GM12878 (cell line): ENCODE results near the gene SCYGR6. TPM values are rescaled to one million over a fixed set of nuclear protein-coding genes. Genes with fewer than 3 reads are reported as not detected.

Experiments
- ATAC-seq: fragments of 200-7000 bp; cut with Tn5 transposase; 3 replicates; pipeline ENCODE4 v1.9.1; 2020; ENCODE audit warnings: mild to moderate bottlenecking, moderate library complexity
- BruUV-seq: library from RNA; stranded (reverse); fragments of 400-500 nt; replicated peaks from 2 replicates; lab custom pipeline; 2021; lab: Mats Ljungman, UMichigan
- CTCF ChIA-PET: fragments of 300-600 bp; sonication (Branson Sonifier 250); formaldehyde crosslinking; extraction: SDS; loops from one replicate; lab custom pipeline; 2021; ENCODE audit warnings: inconsistent platforms; lab: Yijun Ruan, JAX
- POLR2A ChIA-PET: fragments of 350-600 bp; formaldehyde crosslinking; extraction: SDS; loops from one replicate; lab custom pipeline; 2021; ENCODE audit warnings: inconsistent platforms; lab: Charles Lee
- RAD21 ChIA-PET: fragments of 300-600 bp; sonication (Branson Sonifier 250); formaldehyde crosslinking; loops from one replicate; lab custom pipeline; 2023; ENCODE audit warnings: antibody characterized with exemption; ENCODE audit not compliant: unreplicated experiment; lab: Charles Lee
- SMC1A ChIA-PET: fragments of 300-600 bp; sonication (Branson Sonifier 250); formaldehyde crosslinking; loops from one replicate; lab custom pipeline; 2023; ENCODE audit not compliant: unreplicated experiment, uncharacterized antibody; lab: Charles Lee
- DNase-seq: peaks from one replicate; pipeline ENCODE4 v3.0.0-alpha.2; 2011; ENCODE audit warnings: low read depth, low spot score
- FAIRE-seq: peaks from 3 replicates; lab custom pipeline; 2011; peaks lifted over from hg19 to GRCh38; lab: Jason Lieb, UNC
- H2AFZ ChIP-seq: 2 replicates; pipeline ENCODE4 v1.6.0; 2011; ENCODE audit warnings: low read depth, low read length, control low read depth; ENCODE audit not compliant: control insufficient read depth
- H3K27ac ChIP-seq: 2 replicates; pipeline ENCODE4 v1.5.1; 2011; ENCODE audit warnings: control low read depth; ENCODE audit not compliant: control insufficient read depth, insufficient read depth
- H3K27me3 ChIP-seq, 2 experiments: replicated peaks in 1 of 2; 2 replicates each; pipeline versions ENCODE4 v1.6.0 to v1.6.1; 2011; ENCODE audit warnings: low read length in 1 of 2; ENCODE audit not compliant: control insufficient read depth in 2 of 2, insufficient read depth in 2 of 2
- H3K36me3 ChIP-seq, 2 experiments: 2 replicates each; pipeline ENCODE4 v1.5.1; 2011; ENCODE audit warnings: low read length in 1 of 2; ENCODE audit not compliant: control insufficient read depth in 2 of 2, insufficient read depth in 2 of 2
- H3K4me1 ChIP-seq: 2 replicates; pipeline ENCODE4 v1.6.1; 2011; ENCODE audit warnings: mild to moderate bottlenecking, low read length, moderate library complexity, mixed read lengths; ENCODE audit not compliant: control insufficient read depth, insufficient read depth
- H3K4me2 ChIP-seq: 2 replicates; pipeline ENCODE4 v1.6.0; 2011; ENCODE audit warnings: control low read depth; ENCODE audit not compliant: control insufficient read depth, insufficient read depth
- H3K4me3 ChIP-seq: fragments of 200-600 bp; sonication (generic); 2 replicates; pipeline ENCODE4 v1.5.1; 2016
- H3K79me2 ChIP-seq: 2 replicates; pipeline ENCODE4 v1.6.0; 2011; ENCODE audit warnings: low read length; ENCODE audit not compliant: control insufficient read depth, insufficient read depth
- H3K9ac ChIP-seq: 2 replicates; pipeline ENCODE4 v1.8.0; 2011; ENCODE audit warnings: low read length, control low read depth, mixed read lengths; ENCODE audit not compliant: control insufficient read depth, insufficient read depth
- H3K9me3 ChIP-seq: replicated peaks from 3 replicates; pipeline ENCODE4 v1.5.1; 2011; ENCODE audit warnings: mild to moderate bottlenecking, low read length; ENCODE audit not compliant: control insufficient read depth, insufficient read depth
- H4K20me1 ChIP-seq: 2 replicates; pipeline ENCODE4 v1.6.0; 2011; ENCODE audit not compliant: control insufficient read depth, insufficient read depth
- ASH2L ChIP-seq: fragments of 300-600, 200-600 bp; sonication (generic); IDR thresholded peaks from 2 replicates; pipeline ENCODE4 v1.6.1; 2017; ENCODE audit warnings: low read depth, mild to moderate bottlenecking, borderline replicate concordance
- BCL3 ChIP-seq: IDR thresholded peaks from 2 replicates; pipeline ENCODE4 v1.6.1; 2011; ENCODE audit warnings: borderline replicate concordance, low read depth, mild to moderate bottlenecking, moderate library complexity, low read length; ENCODE audit not compliant: insufficient read depth, poor library complexity, severe bottlenecking
- BRCA1 ChIP-seq: IDR thresholded peaks from 2 replicates; pipeline ENCODE4 v1.6.1; 2011; ENCODE audit warnings: low read depth, low read length, improper control_type of control experiment
- FOXM1 ChIP-seq: IDR thresholded peaks from 2 replicates; pipeline ENCODE4 v1.6.1; 2012; ENCODE audit warnings: low read depth, mild to moderate bottlenecking, inconsistent platforms, low read length, moderate library complexity
- SUPT20H ChIP-seq: IDR thresholded peaks from 2 replicates; pipeline ENCODE4 v1.6.1; 2011; ENCODE audit warnings: low read depth, mild to moderate bottlenecking, low read length, moderate library complexity, borderline replicate concordance; ENCODE audit not compliant: control insufficient read depth
- WGBS: methylation state at CpG from one replicate; pipeline ENCODE4 v1.1.6; 2016; ENCODE audit warnings: low lambda C conversion rate; ENCODE audit not compliant: insufficient replicate concordance, insufficient coverage; ENCODE audit errors: missing lambda C conversion rate; 5-methylcytosine and 5-hydroxymethylcytosine counted together
- in situ Hi-C: fragments of 300-500 bp; cut with MboI; formaldehyde crosslinking; loops from 9 replicates; pipeline ENCODE4 v1.14.3; 2018; ENCODE audit warnings: mixed read lengths
- intact Hi-C: fragments of 100-400 bp; cut with micrococcal nuclease; formaldehyde crosslinking; loops from one replicate; pipeline ENCODE4 v1.14.2; 2022; ENCODE audit not compliant: unreplicated experiment
- polyA plus RNA-seq, 11 experiments: library from polyadenylated mRNA; depleted of rRNA in 4 of 11; unstranded in 6 of 11; stranded (reverse) in 5 of 11; fragments of >200 nt; fragmentation: Nextera tagmentation in 4 of 11; fragmentation: Illumina TruSeq in 1 of 11; extraction: Ambion mirVana in 4 of 11; extraction: Trizol in 1 of 11; gene quantifications; 1 replicate in 1 of 11; 2 replicates in 10 of 11; pipeline versions ENCODE4 v1.2.1 to v1.2.3, GENCODE V29; 2011 to 2016; ENCODE audit warnings: inconsistent platforms in 2 of 11, missing spikeins in 2 of 11, low read depth in 1 of 11
- small RNA-seq: library from RNA; depleted of rRNA; stranded (forward); fragments of <200 nt; gene quantifications from one replicate; pipeline ENCODE3, GENCODE V24; 2014
- total RNA-seq, 4 experiments: library from RNA; depleted of rRNA in 3 of 4; stranded (reverse); fragments of >200 nt in 3 of 4; fragmentation: Illumina TruSeq in 1 of 4; extraction: Trizol in 1 of 4; gene quantifications; 2 replicates each; pipeline versions ENCODE4 v1.2.1 to v1.2.3, GENCODE V29; 2013 to 2021

Gene SCYGR6
- total and polyA plus RNA-seq, 10 of the 15 experiments (the other 5 are each of a cell fraction or from before 2014, with no cell fraction given), result not detected

DNA sequence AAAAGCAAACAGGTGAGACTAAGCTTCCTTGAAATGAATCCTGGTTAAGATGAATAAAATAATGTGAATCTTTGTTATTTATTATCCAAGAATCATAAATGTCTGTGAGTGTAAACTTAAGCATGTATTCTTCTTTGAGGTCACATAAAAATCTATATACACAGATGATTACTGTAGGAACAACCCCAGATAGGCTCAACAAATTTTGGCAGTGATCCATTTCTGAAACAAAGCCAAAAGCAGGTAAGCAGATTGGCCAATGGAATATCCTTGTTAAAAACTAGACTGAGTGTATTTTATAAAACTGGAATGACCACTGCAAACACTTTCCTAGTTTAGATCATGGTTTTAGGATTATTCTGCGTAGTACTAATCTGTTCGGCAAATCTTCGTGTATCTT, 46.6 kb downstream of the SCYGR6 start (continued):
- TF ChIP-seq BRCA1, result no peak

DNA sequence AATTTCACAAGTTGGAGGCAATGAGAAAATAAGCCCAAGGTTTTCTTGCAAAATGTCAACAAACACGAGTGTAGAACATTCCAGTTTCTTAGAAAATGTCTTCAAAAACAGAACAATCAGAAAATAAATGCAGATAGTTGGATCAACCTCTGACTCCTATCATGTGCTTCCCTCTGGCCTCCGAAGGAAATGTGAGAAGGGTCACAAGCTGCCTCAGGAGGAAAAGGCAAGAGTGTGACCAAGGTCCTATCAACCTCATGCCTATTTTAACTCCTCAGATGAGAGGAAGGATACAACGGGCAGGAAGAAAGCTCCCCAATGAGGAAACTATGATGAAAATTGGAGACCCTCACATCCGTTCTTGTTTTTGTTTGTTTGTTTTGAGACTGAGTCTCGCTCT, 50.1 kb downstream of the SCYGR6 start:
- Histone ChIP-seq H3K27ac (no peak overlapping the region), H2AFZ (no peak overlapping the region), H3K4me2 (no peak overlapping the region), H4K20me1 (no peaks in the 10 kb centered on the region), H3K9me3 (no peaks in the 10 kb centered on the region; the same call in 2 of the 3 replicates), H3K4me1 (no peaks in the 10 kb centered on the region), H3K4me3 (no peak overlapping the region), H3K79me2 (no peaks in the 10 kb centered on the region), H3K36me3 (no peaks in the 10 kb centered on the region), H3K27me3 (no peaks in the 10 kb centered on the region), H3K9ac (no peak overlapping the region)
- SMC1A ChIA-PET, result interaction anchor here (0.5 kb wide), 1 partner anchor 108 kb away, joined by 3 read pairs; no protein-coding TSS in a partner anchor
- RAD21 ChIA-PET, result no interaction called here
- TF ChIP-seq FOXM1, result no peak
- no peak for TF ChIP-seq ASH2L
- TF ChIP-seq BCL3, result no peak
- TF ChIP-seq SUPT20H, result no peak
- 33% methylated on average over 5 of the region's 5 CpGs for WGBS
- no peak for DNase-seq
- in situ Hi-C loops, result no loop called here
- no peak for FAIRE-seq
- CTCF ChIA-PET, result interaction anchor here (1.1 kb wide), 1 partner anchor 16 kb away, joined by 3 read pairs; no protein-coding TSS in a partner anchor
- intact Hi-C loops, result no loop called here
- no peak for ATAC-seq
- POLR2A ChIA-PET, result interaction anchor here (0.6 kb wide), 1 partner anchor 255 kb away, joined by 3 read pairs; no protein-coding TSS in a partner anchor
- no TSS peak for BruUV-seq

Small RNAs within 50 kb of the gene (small RNA-seq; reads per million reads assigned to genes)
- not detected for gene RNA5SP121

Other genes with a start within 250 kb of the SCYGR6 start
Only the 7 nearest of the 9 such genes appear.
- gene SCYGR3, start 109.9 kb downstream of the SCYGR6 start, total RNA-seq (2014; rRNA removed), result not detected in 2 replicates
- gene SCYGR3, start 109.9 kb downstream of the SCYGR6 start, total RNA-seq (2014; rRNA removed; fragmentation: Illumina TruSeq; extraction: Trizol), result not detected in 2 replicates
- not detected in 2 replicates for gene SCYGR3, start 109.9 kb downstream of the SCYGR6 start, total RNA-seq (2021)
- gene SCYGR3, start 109.9 kb downstream of the SCYGR6 start, polyA plus RNA-seq (2011; rRNA removed), result not detected in 2 replicates
- gene SCYGR3, start 109.9 kb downstream of the SCYGR6 start, polyA plus RNA-seq (2014; fragmentation: Illumina TruSeq; extraction: Trizol), result not detected in 2 replicates
- not detected for gene SCYGR3, start 109.9 kb downstream of the SCYGR6 start, polyA plus RNA-seq (2014; fragmentation: Nextera tagmentation; extraction: Ambion mirVana)
- gene SCYGR3, start 109.9 kb downstream of the SCYGR6 start, polyA plus RNA-seq (2014; rRNA removed), result not detected in 2 replicates
- not detected for gene SCYGR3, start 109.9 kb downstream of the SCYGR6 start, polyA plus RNA-seq (2016; fragmentation: Nextera tagmentation; extraction: Ambion mirVana)
- 0.11 TPM in 1 of 2 replicates, not detected in the other for gene SCYGR4, start 107.3 kb downstream of the SCYGR6 start, total RNA-seq (2014; rRNA removed)
- gene SCYGR4, start 107.3 kb downstream of the SCYGR6 start, total RNA-seq (2014; rRNA removed; fragmentation: Illumina TruSeq; extraction: Trizol), result not detected in 2 replicates
- gene SCYGR4, start 107.3 kb downstream of the SCYGR6 start, total RNA-seq (2021), result not detected in 2 replicates
- not detected in 2 replicates for gene SCYGR4, start 107.3 kb downstream of the SCYGR6 start, polyA plus RNA-seq (2011; rRNA removed)
- not detected in 2 replicates for gene SCYGR4, start 107.3 kb downstream of the SCYGR6 start, polyA plus RNA-seq (2014; fragmentation: Illumina TruSeq; extraction: Trizol)
- gene SCYGR4, start 107.3 kb downstream of the SCYGR6 start, polyA plus RNA-seq (2014; fragmentation: Nextera tagmentation; extraction: Ambion mirVana), result not detected
- gene SCYGR4, start 107.3 kb downstream of the SCYGR6 start, polyA plus RNA-seq (2014; rRNA removed), result not detected in 2 replicates
- not detected for gene SCYGR4, start 107.3 kb downstream of the SCYGR6 start, polyA plus RNA-seq (2016; fragmentation: Nextera tagmentation; extraction: Ambion mirVana)
- not detected in 2 replicates for gene SCYGR5, start 58.0 kb downstream of the SCYGR6 start, total RNA-seq (2014; rRNA removed)
- not detected in 2 replicates for gene SCYGR5, start 58.0 kb downstream of the SCYGR6 start, total RNA-seq (2014; rRNA removed; fragmentation: Illumina TruSeq; extraction: Trizol)
- not detected in 2 replicates for gene SCYGR5, start 58.0 kb downstream of the SCYGR6 start, total RNA-seq (2021)
- gene SCYGR5, start 58.0 kb downstream of the SCYGR6 start, polyA plus RNA-seq (2011; rRNA removed), result not detected in 2 replicates
- gene SCYGR5, start 58.0 kb downstream of the SCYGR6 start, polyA plus RNA-seq (2014; fragmentation: Illumina TruSeq; extraction: Trizol), result not detected in 2 replicates
- gene SCYGR5, start 58.0 kb downstream of the SCYGR6 start, polyA plus RNA-seq (2014; fragmentation: Nextera tagmentation; extraction: Ambion mirVana), result not detected
- gene SCYGR5, start 58.0 kb downstream of the SCYGR6 start, polyA plus RNA-seq (2014; rRNA removed), result not detected in 2 replicates
- gene SCYGR5, start 58.0 kb downstream of the SCYGR6 start, polyA plus RNA-seq (2016; fragmentation: Nextera tagmentation; extraction: Ambion mirVana), result not detected
- gene SLC19A3, start 6.7 kb downstream of the SCYGR6 start, total RNA-seq (2014; rRNA removed), result 0.16 TPM in 1 of 2 replicates, not detected in the other
- not detected in 2 replicates for gene SLC19A3, start 6.7 kb downstream of the SCYGR6 start, total RNA-seq (2014; rRNA removed; fragmentation: Illumina TruSeq; extraction: Trizol)
- gene SLC19A3, start 6.7 kb downstream of the SCYGR6 start, total RNA-seq (2021), result not detected in 2 replicates
- gene SLC19A3, start 6.7 kb downstream of the SCYGR6 start, polyA plus RNA-seq (2011; rRNA removed), result not detected in 2 replicates
- not detected in 2 replicates for gene SLC19A3, start 6.7 kb downstream of the SCYGR6 start, polyA plus RNA-seq (2014; fragmentation: Illumina TruSeq; extraction: Trizol)
- gene SLC19A3, start 6.7 kb downstream of the SCYGR6 start, polyA plus RNA-seq (2014; fragmentation: Nextera tagmentation; extraction: Ambion mirVana), result not detected
- gene SLC19A3, start 6.7 kb downstream of the SCYGR6 start, polyA plus RNA-seq (2014; rRNA removed), result not detected in 2 replicates
- not detected for gene SLC19A3, start 6.7 kb downstream of the SCYGR6 start, polyA plus RNA-seq (2016; fragmentation: Nextera tagmentation; extraction: Ambion mirVana)
- gene SCYGR7, start 3.6 kb upstream of the SCYGR6 start, total RNA-seq (2014; rRNA removed), result not detected in 2 replicates
- not detected in 2 replicates for gene SCYGR7, start 3.6 kb upstream of the SCYGR6 start, total RNA-seq (2014; rRNA removed; fragmentation: Illumina TruSeq; extraction: Trizol)
- not detected in 2 replicates for gene SCYGR7, start 3.6 kb upstream of the SCYGR6 start, total RNA-seq (2021)
- gene SCYGR7, start 3.6 kb upstream of the SCYGR6 start, polyA plus RNA-seq (2011; rRNA removed), result not detected in 2 replicates
- not detected in 2 replicates for gene SCYGR7, start 3.6 kb upstream of the SCYGR6 start, polyA plus RNA-seq (2014; fragmentation: Illumina TruSeq; extraction: Trizol)
- gene SCYGR7, start 3.6 kb upstream of the SCYGR6 start, polyA plus RNA-seq (2014; fragmentation: Nextera tagmentation; extraction: Ambion mirVana), result not detected
- not detected in 2 replicates for gene SCYGR7, start 3.6 kb upstream of the SCYGR6 start, polyA plus RNA-seq (2014; rRNA removed)
- not detected for gene SCYGR7, start 3.6 kb upstream of the SCYGR6 start, polyA plus RNA-seq (2016; fragmentation: Nextera tagmentation; extraction: Ambion mirVana)
- gene SCYGR8, start 21.1 kb upstream of the SCYGR6 start, total RNA-seq (2014; rRNA removed), result not detected in 2 replicates
- not detected in 2 replicates for gene SCYGR8, start 21.1 kb upstream of the SCYGR6 start, total RNA-seq (2014; rRNA removed; fragmentation: Illumina TruSeq; extraction: Trizol)
- gene SCYGR8, start 21.1 kb upstream of the SCYGR6 start, total RNA-seq (2021), result not detected in 2 replicates
- not detected in 2 replicates for gene SCYGR8, start 21.1 kb upstream of the SCYGR6 start, polyA plus RNA-seq (2011; rRNA removed)
- gene SCYGR8, start 21.1 kb upstream of the SCYGR6 start, polyA plus RNA-seq (2014; fragmentation: Illumina TruSeq; extraction: Trizol), result not detected in 2 replicates
- not detected for gene SCYGR8, start 21.1 kb upstream of the SCYGR6 start, polyA plus RNA-seq (2014; fragmentation: Nextera tagmentation; extraction: Ambion mirVana)
- gene SCYGR8, start 21.1 kb upstream of the SCYGR6 start, polyA plus RNA-seq (2014; rRNA removed), result not detected in 2 replicates
- gene SCYGR8, start 21.1 kb upstream of the SCYGR6 start, polyA plus RNA-seq (2016; fragmentation: Nextera tagmentation; extraction: Ambion mirVana), result not detected
- 6.9 and 9.1 TPM in 2 replicates for gene CCL20, start 89.1 kb upstream of the SCYGR6 start, total RNA-seq (2014; rRNA removed)
- 11.4 and 12.6 TPM in 2 replicates for gene CCL20, start 89.1 kb upstream of the SCYGR6 start, total RNA-seq (2014; rRNA removed; fragmentation: Illumina TruSeq; extraction: Trizol)
- 5.5 and 6.6 TPM in 2 replicates for gene CCL20, start 89.1 kb upstream of the SCYGR6 start, total RNA-seq (2021)
- gene CCL20, start 89.1 kb upstream of the SCYGR6 start, polyA plus RNA-seq (2011; rRNA removed), result 27.4 and 39.2 TPM in 2 replicates
- 10.8 and 14.8 TPM in 2 replicates for gene CCL20, start 89.1 kb upstream of the SCYGR6 start, polyA plus RNA-seq (2014; fragmentation: Illumina TruSeq; extraction: Trizol)
- gene CCL20, start 89.1 kb upstream of the SCYGR6 start, polyA plus RNA-seq (2014; fragmentation: Nextera tagmentation; extraction: Ambion mirVana), result 10 to 100 TPM; 26.3 to 35.7 TPM
- gene CCL20, start 89.1 kb upstream of the SCYGR6 start, polyA plus RNA-seq (2014; rRNA removed), result 7.6 and 8.3 TPM in 2 replicates
- gene CCL20, start 89.1 kb upstream of the SCYGR6 start, polyA plus RNA-seq (2016; fragmentation: Nextera tagmentation; extraction: Ambion mirVana), result 10 to 100 TPM; 19.7 to 19.8 TPM